Measurements from ENCODE around the gene MGAT5B.

GRCh38 chr17:76848670-76849069, 19.5 kb upstream of the MGAT5B start:
- TF ChIP-seq REST (IDR thresholded peaks at IDR 0.05; ENCODE audit: unreplicated experiment) (no peak), EZH2phosphoT487 (IDR thresholded peaks at IDR 0.05; ENCODE audit: unreplicated experiment) (no peak), CTCF (conservative IDR thresholded peaks at IDR 0.05; ENCODE audit: low read depth in 2 of 2) (no peak), EZH2 (IDR thresholded peaks at IDR 0.05; ENCODE audit: low read depth, unreplicated experiment) (no peak)
